ENCODE results near the gene CREB3L2. TPM values are rescaled to one million over a fixed set of nuclear protein-coding genes. Genes with fewer than 3 reads are reported as not detected.

CREB3L2 gene
- total RNA-seq, 4 donors from 2014 or later: 33.1 to 59.1 (median 43.3) TPM

GRCh38 chr7:138009350-138009653 is 7.4 kb upstream of the CREB3L2 start:
- Histone ChIP-seq H3K27ac (no peak overlapping the region), H3K4me3 (no peak overlapping the region), H3K36me3 (no peaks in the 10 kb centered on the region), H3K4me1 (peaks cover 0 to 4% (median 3%) of the 10 kb centered on the region in 3 donors), H3K27me3 (no peaks in the 10 kb centered on the region), H3K9me3 (no peaks in the 10 kb centered on the region)
- WGBS, 2 donors (ENCODE audit: low coverage in 1 of 2): 80 to 100% methylated on average over 1 of the region's 1 CpG
- ATAC-seq: no peak
- TF ChIP-seq CTCF (IDR thresholded peaks at IDR 0.05): no peak
- TF ChIP-seq EP300 (IDR thresholded peaks at IDR 0.05): no peak
- TF ChIP-seq POLR2A (IDR thresholded peaks at IDR 0.05): no peak
- TF ChIP-seq POLR2AphosphoS5 (IDR thresholded peaks at IDR 0.05): no peak

GRCh38 chr7:138008588-138009349 is 6.9 kb upstream of the CREB3L2 start:
- H3K4me3 ChIP-seq: no peak overlapping the region
- no peaks in the 10 kb centered on the region for H3K9me3 ChIP-seq
- peaks cover 0 to 4% (median 3%) of the 10 kb centered on the region in 3 donors for H3K4me1 ChIP-seq
- H3K27ac ChIP-seq: no peak overlapping the region
- peak; percentile 55 for ATAC-seq
- TF ChIP-seq POLR2A (IDR thresholded peaks at IDR 0.05) (no peak), CTCF (IDR thresholded peaks at IDR 0.05) (peak; percentile 91 to 93 (median 92)), EP300 (IDR thresholded peaks at IDR 0.05) (no peak), POLR2AphosphoS5 (IDR thresholded peaks at IDR 0.05) (no peak)
- WGBS, 2 donors (ENCODE audit: low coverage in 1 of 2): 19 to 20% methylated on average over 10 to 11 of the region's 17 CpGs
- no peaks in the 10 kb centered on the region for H3K27me3 ChIP-seq
- no peaks in the 10 kb centered on the region for H3K36me3 ChIP-seq

GRCh38 chr7:138008019-138008587 is 6.2 kb upstream of the CREB3L2 start:
- WGBS, 2 donors (ENCODE audit: low coverage in 1 of 2): 95% methylated on average over 3 of the region's 7 CpGs; no CpG with 5 or more reads in 1 of the 2 donors

GRCh38 chr7:138006106-138006505 is 4.2 kb upstream of the CREB3L2 start:
- Histone ChIP-seq H3K27ac (no peak overlapping the region), H3K27me3 (no peaks in the 10 kb centered on the region), H3K4me3 (no peak overlapping the region), H3K4me1 (peaks cover 0 to 10% (median 3%) of the 10 kb centered on the region in 3 donors), H3K9me3 (no peaks in the 10 kb centered on the region), H3K36me3 (no peaks in the 10 kb centered on the region)
- TF ChIP-seq POLR2AphosphoS5 (IDR thresholded peaks at IDR 0.05): no peak
- TF ChIP-seq CTCF (IDR thresholded peaks at IDR 0.05): no peak
- no peak for TF ChIP-seq EP300 (IDR thresholded peaks at IDR 0.05)
- no peak for TF ChIP-seq POLR2A (IDR thresholded peaks at IDR 0.05)
- 80 to 89% methylated on average over 1 to 2 of the region's 2 CpGs for WGBS, 2 donors (ENCODE audit: low coverage in 1 of 2)
- no peak for ATAC-seq

More at GRCh38 chr7:138008019-138008587, 6.2 kb upstream of the CREB3L2 start:
- Histone ChIP-seq H3K4me1 (peaks cover 0 to 4% (median 3%) of the 10 kb centered on the region in 3 donors), H3K27ac (no peak overlapping the region), H3K9me3 (no peaks in the 10 kb centered on the region), H3K36me3 (no peaks in the 10 kb centered on the region), H3K27me3 (no peaks in the 10 kb centered on the region), H3K4me3 (no peak overlapping the region)
- TF ChIP-seq POLR2A (IDR thresholded peaks at IDR 0.05): no peak
- no peak for TF ChIP-seq CTCF (IDR thresholded peaks at IDR 0.05)
- no peak for TF ChIP-seq POLR2AphosphoS5 (IDR thresholded peaks at IDR 0.05)
- no peak for ATAC-seq

- H3K36me3 ChIP-seq: no peaks in the 10 kb centered on the region
- H3K9me3 ChIP-seq: no peaks in the 10 kb centered on the region
- TF ChIP-seq POLR2AphosphoS5 (IDR thresholded peaks at IDR 0.05): no peak
- TF ChIP-seq POLR2A (IDR thresholded peaks at IDR 0.05): no peak
- TF ChIP-seq EP300 (IDR thresholded peaks at IDR 0.05): no peak
- TF ChIP-seq CTCF (IDR thresholded peaks at IDR 0.05): no peak
- no peak for ATAC-seq
- H3K27ac ChIP-seq: no peak overlapping the region
- WGBS, 2 donors (ENCODE audit: low coverage in 1 of 2): 64 to 68% methylated on average over 4 of the region's 4 CpGs
- H3K4me3 ChIP-seq: no peak overlapping the region
- H3K4me1 ChIP-seq: peaks cover 0 to 18% (median 5%) of the 10 kb centered on the region in 3 donors
- no peaks in the 10 kb centered on the region for H3K27me3 ChIP-seq
Measured at GRCh38 chr7:138004936-138005335, 3.0 kb upstream of the CREB3L2 start.
